Caco-2 (cell line): ENCODE results near the gene ADAM11. TPM values are rescaled to one million over a fixed set of nuclear protein-coding genes. Genes with fewer than 3 reads are reported as not detected.

Source experiments
- BruUV-seq: library from RNA; stranded (reverse); fragments of 400-500 nt; replicated peaks from 2 replicates; lab custom pipeline; 2021; lab: Mats Ljungman, UMichigan
- CTCF ChIA-PET: fragments of 300-600 bp; sonication (Branson Sonifier 250); formaldehyde crosslinking; loops from one replicate; lab custom pipeline; 2022; ENCODE audit warnings: antibody characterized with exemption; lab: Charles Lee
- POLR2A ChIA-PET: fragments of 300-600 bp; sonication (Branson Sonifier 250); formaldehyde crosslinking; loops from one replicate; lab custom pipeline; 2022; ENCODE audit warnings: antibody characterized with exemption; lab: Charles Lee
- DNase-seq, 2 experiments: peaks; one replicate each; pipeline versions ENCODE4 v3.0.0 to v3.0.0-alpha.2; 2020 to 2022
- H3K27me3 ChIP-seq: replicated peaks from 2 replicates; pipeline ENCODE4 v1.6.0; 2011; ENCODE audit warnings: low read length; ENCODE audit not compliant: control insufficient read depth, insufficient read depth
- H3K36me3 ChIP-seq: 2 replicates; pipeline ENCODE4 v1.5.1; 2011; ENCODE audit warnings: low read length; ENCODE audit not compliant: control insufficient read depth, insufficient read depth
- H3K4me1 ChIP-seq: fragments of 250-450 bp; sonication (Bioruptor Pico); 2 replicates; pipeline ENCODE4 v1.5.1; 2020; ENCODE audit warnings: mild to moderate bottlenecking
- H3K4me3 ChIP-seq: 2 replicates; pipeline ENCODE4 v1.5.1; 2011; ENCODE audit warnings: low read depth, mild to moderate bottlenecking, control low read depth, low read length
- H3K9me3 ChIP-seq: fragments of 250-450 bp; sonication (Bioruptor Pico); 2 replicates; pipeline ENCODE4 v1.5.1; 2020; ENCODE audit warnings: mild to moderate bottlenecking, moderate library complexity
- H3K27ac Mint-ChIP-seq: one replicate; pipeline ENCODE4 v1.8.0; 2022; ENCODE audit warnings: mixed read lengths; ENCODE audit not compliant: unreplicated experiment
- H3K27me3 Mint-ChIP-seq: one replicate; pipeline ENCODE4 v1.8.0; 2022; ENCODE audit warnings: mixed read lengths; ENCODE audit not compliant: insufficient read depth, unreplicated experiment
- H3K36me3 Mint-ChIP-seq: one replicate; pipeline ENCODE4 v1.8.0; 2022; ENCODE audit warnings: mild to moderate bottlenecking, mixed read lengths; ENCODE audit not compliant: insufficient read depth, unreplicated experiment
- H3K4me1 Mint-ChIP-seq: one replicate; pipeline ENCODE4 v1.8.0; 2022; ENCODE audit warnings: low read depth, mixed read lengths; ENCODE audit not compliant: unreplicated experiment
- H3K4me3 Mint-ChIP-seq: one replicate; pipeline ENCODE4 v1.8.0; 2022; ENCODE audit warnings: mild to moderate bottlenecking, moderate library complexity, mixed read lengths; ENCODE audit not compliant: unreplicated experiment
- H3K9me3 Mint-ChIP-seq: one replicate; pipeline ENCODE4 v1.8.0; 2022; ENCODE audit warnings: mixed read lengths; ENCODE audit not compliant: unreplicated experiment
- intact Hi-C: fragments of 100-400 bp; cut with micrococcal nuclease; formaldehyde crosslinking; loops from one replicate; pipeline ENCODE4 v1.10.0; 2022; ENCODE audit not compliant: unreplicated experiment
- total RNA-seq: library from RNA; stranded (reverse); gene quantifications from 2 replicates; pipeline ENCODE4 v1.2.3, GENCODE V29; 2022
- TF ChIP-seq, protein P1 (sequence below), 2 experiments: fragments of 200-600 bp in 1 of 2; IDR thresholded peaks; 1 replicate in 1 of 2; 2 replicates in 1 of 2; pipeline versions ENCODE4 v1.5.1 to v1.8.0; 2011 to 2022; ENCODE audit warnings: antibody characterized with exemption in 1 of 2, control low read depth in 1 of 2, inconsistent platforms in 1 of 2, low read depth in 1 of 2, low read length in 1 of 2, mild to moderate bottlenecking in 1 of 2, moderate library complexity in 1 of 2; ENCODE audit not compliant: insufficient read depth in 1 of 2, severe bottlenecking in 1 of 2, unreplicated experiment in 1 of 2

ADAM11 gene
- total RNA-seq, 1 experiment from 2014 or later = 1.9 TPM

DNA sequence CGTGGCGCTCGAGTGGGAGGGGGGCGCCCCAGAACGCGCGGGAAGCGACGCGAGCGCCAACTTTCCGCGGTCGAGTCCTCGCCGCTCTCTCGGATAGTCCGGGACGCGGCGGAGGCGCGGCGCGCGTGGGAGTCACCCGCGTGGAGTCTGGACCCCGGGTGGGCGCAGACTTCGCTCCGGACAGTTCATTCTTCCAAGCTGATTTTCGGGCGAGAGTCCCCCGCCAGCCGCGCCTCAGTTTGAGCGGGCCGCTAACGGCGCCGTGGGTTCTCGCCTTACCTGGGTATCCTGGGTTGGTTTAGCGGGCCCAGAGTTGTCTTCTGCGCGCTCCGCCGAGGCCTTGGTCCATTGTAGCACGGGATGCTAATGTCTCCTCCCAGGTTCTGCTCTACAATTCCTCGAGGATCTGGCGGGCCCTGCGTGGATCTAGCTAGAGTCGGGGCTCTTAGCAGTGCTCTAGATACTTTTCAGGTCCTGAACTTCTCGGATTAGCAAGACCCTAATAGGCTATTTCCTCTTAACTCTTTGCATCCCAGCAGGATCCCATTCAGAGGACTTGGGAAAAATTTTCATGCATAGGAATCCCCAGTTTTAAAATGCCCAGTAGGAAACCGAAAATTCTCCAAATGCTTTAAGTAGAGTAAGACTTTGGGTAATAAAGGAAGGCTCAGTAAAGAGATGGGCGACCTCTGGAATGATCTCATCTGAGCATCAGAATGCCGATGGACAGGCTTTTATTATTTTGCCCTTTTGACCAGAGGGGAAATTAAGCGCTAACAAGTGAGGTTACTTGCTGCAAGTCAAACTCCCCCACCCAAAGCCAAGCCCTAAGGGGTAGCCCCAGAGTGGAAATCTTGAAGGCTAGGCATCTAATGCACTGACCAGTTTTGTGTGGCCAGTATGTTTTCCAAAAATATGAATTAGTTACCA, 71.8 kb downstream of the ADAM11 start:
- H3K9me3 Mint-ChIP-seq = no peaks in the 10 kb centered on the region
- TF ChIP-seq, protein P1, sequence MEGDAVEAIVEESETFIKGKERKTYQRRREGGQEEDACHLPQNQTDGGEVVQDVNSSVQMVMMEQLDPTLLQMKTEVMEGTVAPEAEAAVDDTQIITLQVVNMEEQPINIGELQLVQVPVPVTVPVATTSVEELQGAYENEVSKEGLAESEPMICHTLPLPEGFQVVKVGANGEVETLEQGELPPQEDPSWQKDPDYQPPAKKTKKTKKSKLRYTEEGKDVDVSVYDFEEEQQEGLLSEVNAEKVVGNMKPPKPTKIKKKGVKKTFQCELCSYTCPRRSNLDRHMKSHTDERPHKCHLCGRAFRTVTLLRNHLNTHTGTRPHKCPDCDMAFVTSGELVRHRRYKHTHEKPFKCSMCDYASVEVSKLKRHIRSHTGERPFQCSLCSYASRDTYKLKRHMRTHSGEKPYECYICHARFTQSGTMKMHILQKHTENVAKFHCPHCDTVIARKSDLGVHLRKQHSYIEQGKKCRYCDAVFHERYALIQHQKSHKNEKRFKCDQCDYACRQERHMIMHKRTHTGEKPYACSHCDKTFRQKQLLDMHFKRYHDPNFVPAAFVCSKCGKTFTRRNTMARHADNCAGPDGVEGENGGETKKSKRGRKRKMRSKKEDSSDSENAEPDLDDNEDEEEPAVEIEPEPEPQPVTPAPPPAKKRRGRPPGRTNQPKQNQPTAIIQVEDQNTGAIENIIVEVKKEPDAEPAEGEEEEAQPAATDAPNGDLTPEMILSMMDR (IDR thresholded peaks at IDR 0.05; ENCODE audit: insufficient read depth in 1 of 2, low read depth in 1 of 2, low read length in 1 of 2, severe bottlenecking in 1 of 2, unreplicated experiment in 1 of 2) = no peak
- H3K4me1 Mint-ChIP-seq = peaks cover 8% of the 10 kb centered on the region
- no peaks in the 10 kb centered on the region for H3K36me3 ChIP-seq
- no peaks in the 10 kb centered on the region for H3K27me3 ChIP-seq
- H3K4me3 Mint-ChIP-seq = peak overlapping the region; percentile 87
- intact Hi-C loops = no loop called here
- peak overlapping the region; percentile 63 for H3K27ac Mint-ChIP-seq
- peaks cover 28% of the 10 kb centered on the region for H3K4me1 ChIP-seq
- TSS peak; percentile 65 for BruUV-seq
- no peaks in the 10 kb centered on the region for H3K9me3 ChIP-seq
- POLR2A ChIA-PET = no interaction called here
- peaks cover 5% of the 10 kb centered on the region for H3K36me3 Mint-ChIP-seq
- H3K4me3 ChIP-seq = peak overlapping the region; percentile 82
- no peaks in the 10 kb centered on the region for H3K27me3 Mint-ChIP-seq
- peak; percentile 55 to 61 for DNase-seq
- CTCF ChIA-PET = interaction anchor here (1.0 to 1.4 kb wide), 2 partner anchors 51 to 55 kb away, joined by 3 read pairs; no protein-coding TSS in a partner anchor

DNA sequence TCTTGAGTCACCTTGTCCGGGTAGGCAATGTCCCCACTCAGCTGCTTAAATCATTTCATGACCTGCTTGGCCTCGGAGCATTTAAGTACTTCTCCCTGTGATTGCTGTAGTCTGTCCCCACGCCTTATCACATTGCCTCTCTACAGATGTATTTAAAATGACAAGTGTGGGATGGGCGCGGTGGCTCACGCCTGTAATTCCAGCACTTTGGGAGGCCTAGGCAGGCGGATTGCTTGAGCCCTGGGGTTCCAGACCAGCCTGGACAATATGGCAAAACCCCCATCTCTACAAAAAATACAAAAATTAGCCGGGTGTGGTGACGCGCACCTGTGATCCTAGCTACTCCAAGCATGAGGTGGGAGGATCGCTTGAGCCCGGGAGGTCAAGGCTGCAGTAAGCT, 72.6 kb downstream of the ADAM11 start:
- Histone ChIP-seq H3K4me3 (no peak overlapping the region), H3K9me3 (no peaks in the 10 kb centered on the region), H3K4me1 (peaks cover 28% of the 10 kb centered on the region), H3K36me3 (no peaks in the 10 kb centered on the region), H3K27me3 (no peaks in the 10 kb centered on the region)
- ChIA-PET POLR2A (no interaction called here), CTCF (interaction anchor here (1.0 to 1.4 kb wide), 2 partner anchors 52 to 56 kb away, joined by 3 read pairs; no protein-coding TSS in a partner anchor)
- DNase-seq = no peak
- Mint-ChIP-seq H3K9me3 (no peaks in the 10 kb centered on the region), H3K4me3 (no peak overlapping the region), H3K36me3 (peaks cover 5% of the 10 kb centered on the region), H3K27ac (no peak overlapping the region), H3K27me3 (no peaks in the 10 kb centered on the region), H3K4me1 (peaks cover 8% of the 10 kb centered on the region)
- no TSS peak for BruUV-seq
- intact Hi-C loops = no loop called here
- TF ChIP-seq, protein P1 (IDR thresholded peaks at IDR 0.05; ENCODE audit: insufficient read depth in 1 of 2, low read depth in 1 of 2, low read length in 1 of 2, severe bottlenecking in 1 of 2, unreplicated experiment in 1 of 2) = no peak

Other genes with a start within 250 kb of the ADAM11 start
- 36.4 and 39.5 TPM in 2 replicates for gene FZD2, start 201.5 kb upstream of the ADAM11 start, total RNA-seq
- not detected in 2 replicates for gene MEIOC, start 102.5 kb upstream of the ADAM11 start, total RNA-seq
- 54.3 and 54.8 TPM in 2 replicates for gene CCDC43, start 69.2 kb upstream of the ADAM11 start, total RNA-seq
- gene DBF4B, start 50.3 kb upstream of the ADAM11 start, total RNA-seq = 31.8 and 34.2 TPM in 2 replicates
- 33.5 and 34.6 TPM in 2 replicates for gene GJC1, start 71.3 kb downstream of the ADAM11 start, total RNA-seq
- gene HIGD1B, start 88.9 kb downstream of the ADAM11 start, total RNA-seq = not detected in 2 replicates
- 175 and 186 TPM in 2 replicates for gene EFTUD2, start 140.5 kb downstream of the ADAM11 start, total RNA-seq
- gene GFAP, start 156.5 kb downstream of the ADAM11 start, total RNA-seq = not detected in 2 replicates
- 63.6 and 68.4 TPM in 2 replicates for gene KIF18B, start 188.8 kb downstream of the ADAM11 start, total RNA-seq
- 2.5 and 5.2 TPM in 2 replicates for gene C1QL1, start 209.3 kb downstream of the ADAM11 start, total RNA-seq